ENCODE data around the gene YOD1.

DNA sequence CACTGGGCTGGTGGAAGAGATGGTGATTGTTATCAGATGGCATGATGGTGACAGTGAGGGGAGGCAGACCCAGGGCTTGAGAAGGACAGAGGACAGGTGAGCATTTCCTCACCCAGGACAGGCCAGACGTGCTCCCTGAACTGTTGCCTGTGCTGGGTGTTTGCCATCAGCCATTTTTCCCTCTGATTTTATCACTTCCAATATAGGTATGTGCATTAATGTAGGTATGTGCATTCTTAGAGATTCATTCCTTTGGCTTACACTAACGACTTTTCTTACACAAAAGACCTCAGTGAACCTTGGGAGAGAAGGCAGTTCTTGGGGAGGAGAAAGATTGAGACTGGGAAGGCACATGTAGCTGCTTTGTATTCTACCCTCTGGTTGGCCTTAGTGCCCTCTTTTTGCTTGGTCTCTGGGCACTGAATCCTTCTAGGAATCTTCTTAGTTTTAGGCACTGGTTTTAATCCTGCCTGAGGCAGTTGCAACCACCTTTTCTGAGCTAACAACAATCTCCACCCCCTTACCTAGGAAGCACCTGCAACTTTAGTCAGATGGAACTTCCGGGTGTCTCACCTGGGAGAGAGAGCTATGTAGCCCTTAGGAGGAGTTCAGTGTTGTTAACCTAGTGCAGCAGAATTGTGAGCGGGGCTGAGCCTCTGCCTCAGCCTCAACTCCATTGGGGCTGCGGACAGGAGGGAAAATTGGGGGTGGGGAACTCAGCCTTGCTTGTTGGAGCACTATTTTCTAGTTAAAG lies 49.3 kb downstream of the YOD1 start:
- TF ChIP-seq TAF1 (IDR thresholded peaks at IDR 0.05; ENCODE audit: low read depth) (no peak), EP300 (IDR thresholded peaks at IDR 0.05; ENCODE audit: borderline replicate concordance) (no peak), FOXM1 (IDR thresholded peaks at IDR 0.05; ENCODE audit: borderline replicate concordance, low read depth) (no peak)
